ENCODE results near the gene ST6GALNAC3.
"Not testable (repeated sequence)": the region's sequence is repeated elsewhere in the genome, so short reads cannot be mapped to it uniquely, and the experiment has no call there.

Gene ST6GALNAC3

GRCh38 chr1:76209238-76209637 is 134.7 kb downstream of the ST6GALNAC3 start:
- DNase-seq, result no peak

GRCh38 chr1:76209648-76210047 is 135.1 kb downstream of the ST6GALNAC3 start:
- no peak for DNase-seq

GRCh38 chr1:76210160-76210559 is 135.6 kb downstream of the ST6GALNAC3 start:
- no peak for DNase-seq

- DNase-seq, result no peak
Measured at GRCh38 chr1:76218888-76219287, 144.3 kb downstream of the ST6GALNAC3 start.

GRCh38 chr1:76219366-76219818 is 144.8 kb downstream of the ST6GALNAC3 start:
- no peak for DNase-seq

GRCh38 chr1:76224752-76225151 is 150.2 kb downstream of the ST6GALNAC3 start:
- no peak for DNase-seq

GRCh38 chr1:76225526-76225925 is 151.0 kb downstream of the ST6GALNAC3 start:
- no peak for DNase-seq

GRCh38 chr1:76227621-76228020 is 153.1 kb downstream of the ST6GALNAC3 start:
- DNase-seq, result no peak

- DNase-seq, result no peak
Measured at GRCh38 chr1:76229279-76230005, 154.9 kb downstream of the ST6GALNAC3 start.

- DNase-seq, result no peak
Measured at GRCh38 chr1:76230842-76231281, 156.3 kb downstream of the ST6GALNAC3 start.

- no peak for DNase-seq
Measured at GRCh38 chr1:76231320-76231719, 156.8 kb downstream of the ST6GALNAC3 start.

GRCh38 chr1:76232666-76233065 is 158.1 kb downstream of the ST6GALNAC3 start:
- DNase-seq, result no peak

GRCh38 chr1:76234061-76234460 is 159.5 kb downstream of the ST6GALNAC3 start:
- no peak for DNase-seq

GRCh38 chr1:76237211-76237610 is 162.7 kb downstream of the ST6GALNAC3 start:
- DNase-seq, result no peak

GRCh38 chr1:76238094-76238628 is 163.6 kb downstream of the ST6GALNAC3 start:
- DNase-seq, result no peak

- no peak for DNase-seq
Measured at GRCh38 chr1:76239470-76239918, 164.9 kb downstream of the ST6GALNAC3 start.

GRCh38 chr1:76240316-76240715 is 165.8 kb downstream of the ST6GALNAC3 start:
- no peak for DNase-seq

- not testable (repeated sequence) for DNase-seq
Measured at GRCh38 chr1:76242587-76242986, 168.0 kb downstream of the ST6GALNAC3 start.

- DNase-seq, result no peak
Measured at GRCh38 chr1:76247261-76247852, 172.8 kb downstream of the ST6GALNAC3 start.

GRCh38 chr1:76250271-76250670 is 175.7 kb downstream of the ST6GALNAC3 start:
- DNase-seq, result no peak

- DNase-seq, result no peak
Measured at GRCh38 chr1:76252431-76252830, 177.9 kb downstream of the ST6GALNAC3 start.

- DNase-seq, result peak; percentile 25
Measured at GRCh38 chr1:76254104-76255030, 179.8 kb downstream of the ST6GALNAC3 start.

All from NCI-H774 (cell line).